HG02943 (cell line): ENCODE data around the gene NPHP3.
"Not testable (repeated sequence)": the region's sequence is repeated elsewhere in the genome, so short reads cannot be mapped to it uniquely, and the experiment has no call there.

ENCODE experiments used
- ATAC-seq: cut with Tn5 transposase; IDR thresholded peaks from one replicate; pipeline ENCODE4 v1.9.1; 2021; ENCODE audit warnings: mild to moderate bottlenecking, low read depth, moderate library complexity; ENCODE audit not compliant: unreplicated experiment

NPHP3 gene

GRCh38 chr3:132652640-132653270 is 69.5 kb downstream of the NPHP3 start:
- ATAC-seq = no peak

- ATAC-seq = no peak
Measured at GRCh38 chr3:132650153-132650552, 72.1 kb downstream of the NPHP3 start.

GRCh38 chr3:132645058-132645457 is 77.2 kb downstream of the NPHP3 start:
- no peak for ATAC-seq

GRCh38 chr3:132643366-132643765 is 78.8 kb downstream of the NPHP3 start:
- ATAC-seq = no peak

GRCh38 chr3:132642539-132642847 is 79.7 kb downstream of the NPHP3 start:
- ATAC-seq = no peak

GRCh38 chr3:132641837-132642538 is 80.2 kb downstream of the NPHP3 start:
- no peak for ATAC-seq

GRCh38 chr3:132641427-132641826 is 80.8 kb downstream of the NPHP3 start:
- not testable (repeated sequence) for ATAC-seq

- no peak for ATAC-seq
Measured at GRCh38 chr3:132638706-132639105, 83.5 kb downstream of the NPHP3 start.

- no peak for ATAC-seq
Measured at GRCh38 chr3:132637590-132637989, 84.6 kb downstream of the NPHP3 start.

- no peak for ATAC-seq
Measured at GRCh38 chr3:132635052-132635451, 87.2 kb downstream of the NPHP3 start.
